SU-DHL-6 (cell line): ENCODE measurements around the gene RFX4.

Experiments
- CTCF ChIP-seq: fragments of 200-600 bp; sonication (generic); IDR thresholded peaks from one replicate; pipeline ENCODE4 v1.5.1; 2017; ENCODE audit warnings: antibody characterized with exemption, mild to moderate bottlenecking, low read length, moderate library complexity; ENCODE audit not compliant: insufficient read depth, poor library complexity, severe bottlenecking
- EZH2phosphoT487 ChIP-seq: fragments of 200-600 bp; sonication (generic), shearing (Covaris generic); conservative IDR thresholded peaks from 2 replicates; pipeline ENCODE4 v1.6.1; 2018; ENCODE audit warnings: mild to moderate bottlenecking, antibody characterized with exemption, low read length, moderate library complexity, mixed read lengths

GRCh38 chr12:106705971-106706370 is 123.2 kb downstream of the RFX4 start:
- TF ChIP-seq CTCF = no peak
- TF ChIP-seq EZH2phosphoT487 = no peak
